Measurements from ENCODE around the gene SPINT3.
"Not testable (repeated sequence)": the region's sequence is repeated elsewhere in the genome, so short reads cannot be mapped to it uniquely, and the experiment has no call there.

The SPINT3 gene

GRCh38 chr20:45502561-45502960 is 12.9 kb downstream of the SPINT3 start:
- no peak for DNase-seq (ENCODE audit: low read depth)

DNA sequence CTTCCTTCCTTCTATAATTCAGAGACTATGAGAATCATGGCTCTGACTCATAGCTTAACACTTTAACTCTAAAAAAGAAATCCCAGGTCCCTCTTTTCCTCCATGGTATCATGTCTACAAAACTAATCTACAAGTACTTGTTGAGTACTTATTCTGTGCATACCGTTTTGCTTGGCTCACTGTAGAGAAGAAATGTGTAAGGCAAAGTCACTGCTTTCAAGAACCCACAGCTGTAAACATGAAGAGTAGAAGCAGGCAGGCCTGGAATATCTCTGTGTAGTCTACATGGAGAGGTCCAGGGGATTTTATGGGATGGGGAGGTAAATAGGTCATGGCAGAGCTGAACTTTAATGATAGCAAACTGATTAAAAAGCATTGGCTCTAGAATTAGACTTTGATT is 13.8 kb downstream of the SPINT3 start:
- DNase-seq (ENCODE audit: low read depth), result no peak

- no peak for DNase-seq (ENCODE audit: low read depth)
Measured at GRCh38 chr20:45500022-45500421, 15.4 kb downstream of the SPINT3 start.

DNA sequence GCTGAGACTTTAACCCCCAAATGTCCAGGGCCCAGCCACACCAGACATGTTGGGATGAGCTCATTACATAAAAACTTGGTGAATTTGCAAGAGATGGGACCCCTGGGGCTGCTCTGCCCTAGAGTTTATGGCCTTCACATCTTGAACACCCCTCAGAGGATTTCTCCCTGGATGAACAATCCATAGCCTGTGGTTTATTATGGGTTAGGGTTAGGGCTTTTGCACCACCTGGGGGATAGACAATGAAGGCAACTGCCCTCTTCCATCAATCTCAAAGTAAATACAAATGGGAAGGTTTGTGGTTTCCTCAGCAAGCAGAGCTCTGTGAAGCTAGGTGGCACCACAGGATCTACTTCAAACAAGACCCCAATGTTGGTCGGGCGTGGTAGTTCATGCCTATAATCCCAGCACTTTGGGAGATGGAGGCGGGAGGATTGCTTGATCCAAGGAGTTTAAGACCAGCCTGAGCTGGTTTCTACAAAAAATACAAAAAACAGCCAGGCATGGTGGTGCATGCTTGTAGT is 17.4 kb downstream of the SPINT3 start:
- no peak for DNase-seq (ENCODE audit: low read depth)

DNA sequence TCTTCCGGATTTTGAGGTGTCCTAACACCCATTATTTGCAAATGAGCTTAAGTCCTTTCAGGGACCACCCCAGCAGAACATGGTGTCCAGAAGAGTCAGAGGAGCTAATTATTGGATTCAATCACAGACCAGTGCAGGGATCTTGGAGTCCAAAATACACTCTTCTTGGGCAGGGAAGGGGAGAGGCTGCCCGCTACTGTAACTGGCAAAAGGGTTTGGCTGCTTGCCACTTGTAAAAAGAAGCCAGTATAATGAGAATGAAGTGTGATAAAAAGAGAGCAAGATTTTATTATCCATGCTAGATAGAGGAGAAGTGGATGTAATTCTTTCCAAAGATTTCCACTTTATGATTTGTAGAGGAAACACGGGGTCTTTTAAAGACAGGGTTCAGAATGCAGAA is 19.3 kb downstream of the SPINT3 start:
- DNase-seq (ENCODE audit: low read depth), result no peak

DNA sequence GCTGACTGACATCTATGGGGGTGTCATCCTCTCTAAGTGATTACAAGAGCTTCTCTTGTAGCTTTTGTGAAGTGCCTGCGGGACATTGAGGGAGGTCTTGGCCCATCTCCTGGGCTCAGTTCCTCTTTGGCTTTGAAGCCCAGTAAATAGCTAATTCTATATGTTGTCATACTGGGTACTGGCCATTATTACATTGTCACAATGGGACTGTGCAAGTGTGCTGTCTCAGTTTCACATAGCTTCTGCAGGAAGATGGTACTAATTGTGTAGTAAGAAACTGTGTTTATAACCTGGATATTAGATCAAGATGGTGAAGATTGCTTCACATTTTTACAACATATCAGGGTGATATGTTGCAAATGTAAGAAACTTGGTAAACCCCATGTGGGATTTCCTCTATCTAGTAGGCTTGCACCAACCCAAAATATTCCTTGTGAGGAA is 19.9 kb downstream of the SPINT3 start:
- no peak for DNase-seq (ENCODE audit: low read depth)

DNA sequence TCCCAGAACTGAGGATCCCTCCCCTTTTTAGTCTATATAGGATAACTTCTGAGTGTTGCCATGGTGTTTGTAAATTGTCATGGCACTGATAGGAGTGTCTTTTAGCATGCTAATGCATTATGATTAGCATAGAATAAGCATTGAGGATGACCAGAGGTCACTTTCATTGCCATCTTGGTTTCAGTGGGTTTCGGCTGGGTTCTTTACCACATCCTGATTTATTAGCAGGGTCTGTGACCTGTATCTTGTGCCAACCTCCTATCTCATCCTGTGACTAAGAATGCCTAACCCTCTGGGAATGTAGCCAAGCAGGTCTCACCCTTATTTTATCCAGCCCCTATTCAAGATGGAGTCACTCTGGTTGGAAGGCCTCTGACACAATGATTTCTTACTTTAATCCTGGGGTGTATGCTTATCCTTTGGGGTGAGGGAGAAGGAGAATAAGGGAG is 26.3 kb downstream of the SPINT3 start:
- DNase-seq (ENCODE audit: low read depth), result no peak

GRCh38 chr20:45487231-45487635 is 28.2 kb downstream of the SPINT3 start:
- DNase-seq (ENCODE audit: low read depth), result no peak

DNA sequence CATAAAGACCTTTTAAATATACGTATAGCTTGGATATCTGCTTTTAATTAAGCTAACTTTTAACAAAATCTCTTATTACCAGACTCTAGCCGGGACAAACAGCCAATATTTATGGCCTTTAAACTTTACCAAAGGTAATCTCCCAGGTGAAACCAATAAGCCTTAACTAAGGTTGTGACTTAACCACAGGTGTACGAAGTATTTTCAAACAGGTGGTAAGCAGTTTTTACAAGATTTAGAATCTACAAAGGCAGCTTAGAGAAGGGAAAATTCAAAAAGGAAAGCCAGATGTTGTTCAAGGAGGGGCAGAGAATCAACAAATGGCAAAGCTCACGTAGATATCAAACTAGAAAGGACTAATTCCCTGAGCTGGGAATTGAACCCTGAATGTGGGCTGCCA is 30.0 kb downstream of the SPINT3 start:
- DNase-seq (ENCODE audit: low read depth), result no peak

DNA sequence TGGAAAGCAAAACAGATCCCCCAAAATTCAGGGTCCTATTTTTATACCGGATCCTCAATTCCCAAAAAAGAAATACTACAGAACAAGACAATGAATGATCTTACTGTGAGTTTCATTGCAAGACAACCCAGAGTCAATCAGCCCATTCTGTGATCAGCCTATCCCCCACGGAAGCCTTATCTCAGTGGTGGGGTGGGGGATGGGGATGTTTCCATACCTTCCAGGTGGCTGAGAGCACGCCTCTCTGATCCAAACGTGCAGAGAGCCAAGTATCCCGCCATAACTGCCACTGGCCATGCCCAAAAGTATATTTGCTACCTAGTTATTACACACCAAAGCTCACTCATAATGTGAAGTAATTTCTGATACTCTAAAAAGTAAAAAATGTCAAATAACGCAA is 30.7 kb downstream of the SPINT3 start:
- no peak for DNase-seq (ENCODE audit: low read depth)

DNA sequence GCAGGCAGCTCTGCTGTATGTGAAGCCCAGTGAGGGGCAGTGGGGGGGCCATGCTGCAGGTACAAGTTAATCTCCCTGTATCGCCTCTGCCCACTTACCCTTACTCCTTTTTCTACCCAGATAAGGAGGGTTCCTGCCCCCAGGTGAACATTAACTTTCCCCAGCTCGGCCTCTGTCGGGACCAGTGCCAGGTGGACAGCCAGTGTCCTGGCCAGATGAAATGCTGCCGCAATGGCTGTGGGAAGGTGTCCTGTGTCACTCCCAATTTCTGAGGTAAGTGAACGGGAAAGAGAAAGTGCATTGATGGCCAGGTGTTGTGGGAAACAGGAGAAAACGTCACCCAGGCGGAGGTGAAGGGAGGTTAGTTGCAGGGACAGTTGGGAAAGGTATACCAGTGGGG is 35.6 kb downstream of the SPINT3 start:
- no peak for DNase-seq (ENCODE audit: low read depth)

GRCh38 chr20:45477530-45478148 is 37.8 kb downstream of the SPINT3 start:
- DNase-seq (ENCODE audit: low read depth), result not testable (repeated sequence)

DNA sequence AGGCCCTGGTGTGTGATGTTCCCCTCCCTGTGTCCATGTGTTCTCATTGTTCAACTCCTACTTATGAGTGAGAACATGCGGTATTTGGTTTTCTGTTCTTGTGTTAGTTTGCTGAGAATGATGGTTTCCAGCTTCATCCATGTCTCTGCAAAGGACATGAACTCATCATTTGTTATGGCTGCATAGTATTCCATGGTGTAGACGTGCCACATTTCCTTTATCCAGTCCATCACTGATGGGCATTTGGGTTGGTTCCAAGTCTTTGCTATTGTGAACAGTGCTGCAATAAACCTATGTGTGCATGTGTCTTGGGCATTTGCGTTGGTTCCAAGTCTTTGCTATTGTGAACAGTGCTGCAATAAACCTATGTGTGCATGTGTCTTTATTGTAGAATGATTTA is 43.1 kb downstream of the SPINT3 start:
- not testable (repeated sequence) for DNase-seq (ENCODE audit: low read depth)

DNA sequence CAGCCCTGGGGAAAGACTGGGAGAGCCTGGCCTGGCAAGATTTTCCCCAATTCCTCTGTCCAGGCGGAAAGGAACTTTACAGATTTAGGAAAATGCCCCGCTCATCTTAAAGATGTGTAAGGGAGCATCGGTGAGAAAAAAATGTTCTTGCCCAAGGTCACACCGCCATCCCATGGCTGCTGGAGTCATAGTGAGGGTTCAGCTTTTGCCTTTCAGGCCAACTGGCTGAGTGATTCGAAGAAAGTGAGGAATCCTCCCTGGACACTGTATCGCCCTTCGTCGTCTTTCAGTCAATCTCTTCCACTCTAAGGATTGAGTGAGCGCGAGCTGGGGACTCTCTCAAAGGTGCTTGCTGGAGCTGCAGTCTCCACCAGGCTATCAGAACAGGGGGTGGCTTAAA is 44.5 kb downstream of the SPINT3 start:
- DNase-seq (ENCODE audit: low read depth), result no peak

GRCh38 chr20:45470262-45470931 is 45.0 kb downstream of the SPINT3 start:
- DNase-seq (ENCODE audit: low read depth), result no peak

DNA sequence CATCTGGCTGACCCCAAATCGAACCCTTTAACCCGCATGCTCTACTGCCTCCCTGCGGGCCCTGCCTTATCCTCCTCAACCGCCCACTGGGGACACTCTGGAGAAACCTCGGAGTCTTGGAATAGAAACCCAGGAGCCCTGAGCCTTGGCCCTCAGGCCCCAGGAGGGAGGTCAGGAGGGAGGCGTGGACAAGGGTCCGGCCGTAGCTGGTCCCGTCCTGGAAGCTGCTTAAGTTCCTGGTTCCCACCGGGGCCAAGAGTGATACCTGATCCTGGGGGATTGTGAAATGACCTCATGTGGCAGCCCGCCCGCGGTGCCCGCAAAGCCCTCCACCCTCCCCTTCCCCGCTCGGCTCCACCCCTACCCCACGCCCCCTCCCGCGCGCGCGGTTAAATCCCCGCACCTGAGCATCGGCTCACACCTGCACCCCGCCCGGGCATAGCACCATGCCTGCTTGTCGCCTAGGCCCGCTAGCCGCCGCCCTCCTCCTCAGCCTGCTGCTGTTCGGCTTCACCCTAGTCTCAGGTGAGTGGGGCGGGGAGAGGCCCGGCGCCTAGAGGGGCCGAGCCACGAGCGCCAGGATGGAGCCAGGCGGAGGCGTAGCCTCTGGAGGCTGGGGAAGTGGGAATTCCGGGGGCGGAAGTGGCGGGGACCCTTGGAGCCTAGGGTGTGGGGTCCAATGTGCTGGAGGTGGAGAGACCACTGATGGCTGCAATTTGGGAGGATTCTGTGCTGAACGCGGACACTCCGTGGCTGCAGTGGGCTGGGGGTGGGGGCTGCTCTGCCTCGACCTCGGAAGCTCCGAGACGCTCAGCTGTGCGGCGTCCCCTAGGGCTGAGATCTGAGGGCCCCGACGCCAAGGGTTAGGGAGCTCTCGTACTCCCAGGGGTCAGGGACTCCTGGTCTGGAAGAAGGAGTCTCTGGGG is 45.8 kb downstream of the SPINT3 start, which contains the start of gene WFDC2:
Gene WFDC2, plus strand, starts transcription at position 418 of the 926 bp plus-strand sequence. Its CDS starts 29 bp downstream, at position 447.
- DNase-seq (ENCODE audit: low read depth), result no peak

GRCh38 chr20:45467861-45468260 is 47.6 kb downstream of the SPINT3 start:
- DNase-seq (ENCODE audit: low read depth), result no peak

GRCh38 chr20:45467172-45467571 is 48.2 kb downstream of the SPINT3 start:
- DNase-seq (ENCODE audit: low read depth), result no peak

- DNase-seq (ENCODE audit: low read depth), result no peak
Measured at GRCh38 chr20:45465491-45466266, 49.7 kb downstream of the SPINT3 start.

DNA sequence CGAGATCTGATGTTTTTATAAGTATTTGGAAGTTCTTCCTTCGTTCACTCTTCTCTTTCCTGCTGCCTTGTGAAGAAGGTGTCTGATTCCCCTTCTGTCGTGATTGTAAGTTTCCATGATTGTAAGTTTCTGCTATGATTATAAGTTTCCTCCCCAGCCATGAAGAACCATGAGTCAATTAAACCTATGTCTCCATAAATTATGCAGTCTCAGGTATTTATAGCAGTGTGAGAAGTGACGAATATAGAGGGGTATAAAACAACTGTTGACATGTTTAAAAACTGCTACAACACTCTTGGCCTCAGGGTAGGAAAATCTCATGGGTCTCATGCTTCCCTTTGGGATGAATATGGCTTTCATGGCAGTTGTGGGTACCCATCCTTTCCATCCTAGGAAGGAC is 51.7 kb downstream of the SPINT3 start:
- no peak for DNase-seq (ENCODE audit: low read depth)

DNA sequence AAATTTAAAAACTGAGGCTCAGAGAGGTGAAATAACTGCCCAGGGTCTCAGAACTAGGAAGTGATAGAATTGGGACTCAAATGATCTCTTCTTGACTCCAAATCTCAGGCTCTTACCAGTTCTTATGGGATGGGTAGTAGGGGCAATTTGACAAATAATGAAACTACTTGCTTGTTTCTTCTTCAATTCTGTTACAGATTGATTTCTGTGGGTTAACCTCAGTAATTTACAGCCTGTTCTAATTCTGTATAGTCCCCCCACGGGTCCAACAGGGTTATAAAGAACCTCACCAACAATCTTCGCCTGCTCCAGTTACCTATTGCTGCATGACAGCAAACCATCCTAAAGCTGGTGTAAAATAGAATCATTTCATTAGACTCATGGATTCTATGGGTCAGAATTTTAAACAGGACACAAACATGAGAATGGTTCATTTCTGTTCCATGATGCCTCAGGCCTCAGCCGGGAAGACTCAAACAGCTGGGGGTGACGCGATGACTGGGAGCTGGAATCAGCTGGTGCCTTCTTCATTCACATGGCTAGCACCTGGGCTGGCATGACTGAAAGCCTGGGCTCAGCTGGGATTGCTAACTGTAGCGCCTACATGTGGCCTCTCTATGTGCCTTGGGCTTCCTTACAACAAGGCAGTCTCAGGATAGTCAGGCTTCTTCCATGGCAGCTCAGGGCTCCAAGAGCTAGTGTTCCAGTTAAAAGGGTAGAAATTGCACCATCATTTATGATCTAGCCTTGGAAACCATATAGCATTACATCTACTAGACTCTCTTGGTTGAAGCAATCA is 52.5 kb downstream of the SPINT3 start:
- DNase-seq (ENCODE audit: low read depth), result no peak
